ENCODE results near the gene MYO3B.
"Not testable (repeated sequence)": the region's sequence is repeated elsewhere in the genome, so short reads cannot be mapped to it uniquely, and the experiment has no call there.

Gene MYO3B

DNA sequence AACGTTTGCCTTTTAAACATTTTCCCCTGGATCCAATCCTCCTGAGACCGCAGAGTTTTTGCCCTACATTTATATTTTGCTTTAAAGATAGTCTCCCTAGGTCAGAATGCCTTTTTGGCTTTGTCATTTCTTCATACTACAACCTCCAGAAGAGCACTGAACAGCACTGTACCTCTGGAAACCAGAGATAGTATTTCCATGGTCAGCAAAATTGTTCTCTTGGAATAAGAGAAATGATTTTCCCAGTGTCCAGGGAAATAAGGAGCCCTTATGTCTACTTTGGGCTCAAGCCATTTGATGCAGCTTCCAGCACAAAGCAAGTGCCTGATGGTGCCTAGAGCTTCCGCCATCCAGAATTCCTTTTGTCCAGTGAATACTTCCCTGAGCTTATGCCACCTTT is 461.7 kb downstream of the MYO3B start:
- DNase-seq (ENCODE audit: low read depth in 2 of 2) = no peak

DNA sequence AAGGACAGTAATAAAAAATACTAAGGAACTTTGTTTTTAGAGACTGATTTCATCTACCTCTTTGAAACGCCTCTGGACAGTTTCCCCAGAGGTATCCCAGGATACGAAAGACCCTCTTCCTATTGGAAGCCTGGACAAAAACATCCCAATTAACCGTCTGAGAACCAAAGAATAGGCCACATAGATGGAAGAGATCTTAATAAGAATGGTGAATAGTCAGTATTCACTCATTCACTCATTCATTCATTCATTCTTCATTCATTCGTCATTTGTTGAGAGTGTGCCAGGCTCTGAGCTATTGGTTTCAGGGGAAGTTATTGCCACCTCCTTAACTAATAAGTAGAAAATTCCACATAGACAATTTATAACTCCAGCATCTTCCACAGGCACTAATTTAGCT is 464.0 kb downstream of the MYO3B start:
- no peak for DNase-seq (ENCODE audit: low read depth in 2 of 2)

DNA sequence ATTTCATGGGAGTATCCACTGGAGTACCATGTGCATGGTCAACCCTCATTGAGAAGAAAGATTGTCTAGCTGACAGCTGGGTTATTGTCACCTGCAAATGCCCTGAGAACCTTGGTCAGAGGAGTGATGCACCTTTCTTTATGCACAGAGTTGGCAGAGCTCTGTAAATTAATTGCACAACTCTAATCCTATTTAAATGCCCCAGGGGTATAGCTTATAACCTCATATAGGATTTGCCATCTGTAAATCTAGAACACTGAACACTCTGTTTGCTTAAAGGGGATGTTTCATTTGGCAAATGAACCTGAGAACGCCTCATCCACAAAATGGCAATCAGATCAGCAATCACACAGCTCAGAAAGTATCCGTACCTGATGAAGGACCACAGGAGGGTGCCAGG is 465.4 kb downstream of the MYO3B start:
- DNase-seq (ENCODE audit: low read depth in 2 of 2) = no peak

DNA sequence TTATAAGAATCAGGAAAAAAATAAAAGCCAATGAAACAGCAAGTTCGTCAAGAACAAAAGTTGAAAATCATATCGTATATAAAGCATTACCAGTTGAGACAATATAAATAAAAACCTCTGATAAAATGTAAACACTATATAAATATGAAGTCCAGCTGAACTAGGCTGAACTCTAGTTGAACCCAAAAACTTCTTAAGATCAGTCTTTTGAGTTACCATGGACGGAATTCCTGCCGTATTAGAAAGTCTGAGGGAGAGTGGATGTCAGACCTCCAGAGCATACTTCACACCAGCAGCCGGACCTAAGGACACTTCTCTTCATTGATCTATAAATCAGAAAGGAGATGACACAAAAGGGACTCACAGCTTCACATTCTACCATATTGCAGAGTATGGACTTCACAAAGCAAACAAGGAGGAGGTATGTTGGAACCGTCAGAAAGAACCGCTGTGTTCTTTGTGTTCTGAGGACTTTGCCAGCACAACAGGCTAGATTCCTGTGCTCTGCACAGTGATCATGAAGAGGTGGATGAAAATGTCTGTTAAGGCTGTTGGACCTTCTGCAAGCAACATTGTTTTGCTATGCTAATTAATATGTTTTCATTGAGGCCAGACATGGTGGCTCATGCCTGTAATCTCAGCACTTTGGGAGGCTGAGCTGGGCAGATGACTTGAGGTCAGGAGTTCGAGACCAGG is 469.9 kb downstream of the MYO3B start:
- no peak for DNase-seq (ENCODE audit: low read depth in 2 of 2)

DNA sequence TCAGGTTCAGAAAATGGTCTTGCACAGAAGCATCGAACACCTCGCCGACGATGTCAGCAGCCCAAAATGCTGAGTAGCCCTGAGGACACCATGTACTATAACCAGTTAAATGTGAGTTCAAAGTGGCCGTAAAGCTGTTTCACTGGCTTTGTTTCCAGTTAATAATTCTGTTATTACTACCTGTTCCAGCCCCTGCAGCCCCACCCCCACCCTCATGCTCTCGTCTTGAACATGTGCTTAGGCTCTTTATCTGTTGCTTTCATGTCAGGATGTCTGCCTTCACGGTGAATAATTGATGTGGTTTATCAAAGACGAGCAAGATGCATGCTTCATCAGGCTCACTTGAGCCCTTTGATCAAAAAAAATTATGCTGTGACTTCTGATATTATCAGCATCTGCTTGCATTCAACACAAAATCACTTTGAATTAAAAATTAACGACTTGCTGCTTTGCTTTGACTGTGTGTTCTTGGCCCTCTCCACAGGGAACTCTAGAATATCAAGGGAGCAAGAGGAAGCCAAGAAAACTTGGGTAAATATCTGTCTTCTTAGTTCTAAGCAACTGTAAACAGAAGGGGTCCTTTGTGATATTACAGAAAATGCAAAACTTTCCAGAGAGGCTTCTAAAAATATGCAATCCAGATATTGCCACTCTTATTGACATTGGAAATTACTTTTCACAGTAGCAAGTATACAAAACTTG is 473.8 kb downstream of the MYO3B start:
- no peak for DNase-seq (ENCODE audit: low read depth in 2 of 2)

DNA sequence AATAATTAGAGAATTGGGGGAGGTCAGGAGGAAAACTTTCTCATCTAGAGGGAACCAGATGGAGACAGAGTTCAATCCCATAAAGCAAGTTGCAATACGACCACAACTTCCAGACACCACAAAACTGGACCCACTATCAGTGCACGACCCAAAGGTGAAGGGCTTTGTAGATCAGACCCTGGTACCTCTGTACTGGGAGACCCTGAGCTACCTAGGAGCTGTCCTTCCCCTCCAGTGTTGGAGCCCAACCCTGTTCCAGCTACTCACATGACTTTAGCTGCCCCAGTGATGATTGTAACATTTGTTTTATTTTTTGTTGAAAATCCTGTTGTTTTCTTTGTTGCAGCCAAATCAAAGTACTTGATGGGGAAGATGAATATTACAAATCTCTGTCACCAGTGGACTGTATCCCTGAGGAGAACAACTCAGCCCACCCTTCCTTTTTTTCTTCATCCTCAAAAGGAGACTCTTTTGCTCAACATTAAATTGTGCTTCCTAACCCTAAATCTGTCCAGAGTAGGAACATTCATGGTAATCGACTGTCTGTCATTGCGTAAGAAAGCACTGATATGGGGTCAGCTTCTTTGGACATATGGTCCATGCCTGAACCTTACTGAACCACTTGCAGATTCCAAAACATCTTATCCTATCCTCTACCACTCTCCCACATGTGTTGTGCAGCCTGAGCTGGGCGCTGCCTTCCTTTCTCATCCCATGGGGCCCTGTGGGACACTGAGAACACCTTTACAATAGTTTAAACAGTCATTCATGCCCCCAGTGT is 474.9 kb downstream of the MYO3B start:
- DNase-seq (ENCODE audit: low read depth in 2 of 2) = no peak

DNA sequence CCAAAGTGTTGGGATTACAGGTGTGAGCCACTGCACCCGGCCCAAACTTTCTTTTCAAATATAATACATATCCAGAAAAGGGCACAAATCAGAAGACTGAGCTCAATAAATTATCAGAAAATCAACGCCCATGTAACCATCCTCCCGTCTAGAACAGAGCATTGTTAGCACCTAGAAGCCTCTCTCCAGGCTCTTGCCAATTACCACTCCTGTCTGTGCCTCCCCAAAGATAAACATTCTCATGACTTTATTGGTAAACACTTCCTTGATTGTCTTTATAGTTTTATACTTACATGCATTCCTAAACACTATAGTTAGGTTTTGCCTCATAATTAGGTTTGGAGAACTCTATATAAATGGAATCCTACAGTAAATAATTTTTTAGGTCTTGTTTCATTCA is 478.7 kb downstream of the MYO3B start:
- no peak for DNase-seq (ENCODE audit: low read depth in 2 of 2)

DNA sequence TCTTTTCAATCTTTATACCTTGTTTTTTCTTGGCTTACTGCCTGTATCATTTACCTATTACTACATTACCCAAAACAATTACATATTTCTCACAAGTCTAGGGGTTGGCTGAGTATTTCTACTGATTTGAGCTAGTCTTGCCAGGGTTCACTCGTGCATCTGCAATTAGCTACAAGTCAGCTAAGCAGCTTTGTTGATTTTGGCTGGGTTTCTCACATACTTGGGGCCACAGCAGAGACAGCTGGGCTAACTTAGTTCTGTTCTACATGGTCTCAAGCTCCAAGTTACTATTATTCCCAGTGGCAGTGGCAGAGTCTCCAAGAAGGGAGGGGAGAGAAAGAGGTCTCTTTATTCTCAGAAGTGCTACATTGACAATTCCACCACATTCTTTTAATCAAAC is 482.5 kb downstream of the MYO3B start:
- DNase-seq (ENCODE audit: low read depth in 2 of 2) = no peak

DNA sequence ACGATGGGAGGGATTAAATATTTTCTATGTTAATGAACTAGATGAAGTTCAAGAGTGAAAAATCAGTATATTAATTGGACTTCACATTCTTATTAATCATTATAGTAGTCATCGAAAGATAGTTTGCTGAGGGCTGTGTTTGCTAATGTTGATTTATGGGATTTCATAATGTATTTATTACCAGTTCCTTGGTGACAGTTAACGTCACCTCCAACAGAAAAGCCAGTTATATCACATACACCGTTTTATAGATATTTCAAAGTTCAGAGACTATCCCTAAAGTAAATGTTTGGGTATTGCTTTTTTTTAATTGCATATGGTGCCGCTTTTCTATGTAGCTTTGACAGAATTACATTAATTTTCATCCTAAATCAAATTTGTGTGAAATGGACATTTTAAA is 487.8 kb downstream of the MYO3B start:
- no peak for DNase-seq (ENCODE audit: low read depth in 2 of 2)

DNA sequence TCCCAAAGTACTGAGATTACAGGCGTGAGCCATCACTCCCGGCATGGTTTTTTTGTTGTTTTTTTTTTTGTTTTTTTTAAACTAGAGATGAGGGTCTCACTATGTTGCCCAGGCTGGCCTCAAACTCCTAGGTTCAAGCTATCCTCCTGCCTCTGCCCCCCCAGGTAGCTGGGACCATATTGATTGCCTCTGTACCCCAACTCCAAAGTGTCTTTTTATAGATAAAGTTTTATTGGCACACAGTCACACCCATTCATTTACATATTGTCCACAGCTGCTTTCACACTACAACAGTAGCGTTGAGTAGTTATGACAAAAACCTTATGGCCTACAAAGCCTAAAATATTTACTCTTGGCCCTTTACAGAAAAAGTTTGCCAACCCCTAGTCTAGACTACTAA is 492.0 kb downstream of the MYO3B start:
- no peak for DNase-seq (ENCODE audit: low read depth in 2 of 2)

DNA sequence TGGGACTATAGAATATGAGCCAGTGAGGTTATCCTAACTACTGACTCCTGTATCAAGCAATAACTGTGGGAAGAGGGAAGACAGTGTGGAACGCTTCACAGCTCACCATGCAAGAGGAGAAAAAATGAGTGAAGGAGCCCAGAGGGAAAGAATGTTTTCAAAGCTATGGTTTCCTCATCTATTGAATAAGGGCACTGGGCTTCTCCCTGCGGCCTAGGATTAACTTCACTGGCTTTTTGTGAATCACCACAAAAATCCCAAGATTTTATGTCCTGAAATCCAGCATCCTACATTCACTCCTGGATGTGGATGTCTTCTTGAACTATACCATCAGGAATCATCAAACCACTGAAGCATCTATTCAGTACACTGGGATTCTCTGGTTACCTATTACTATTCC is 492.7 kb downstream of the MYO3B start:
- DNase-seq (ENCODE audit: low read depth in 2 of 2) = no peak

DNA sequence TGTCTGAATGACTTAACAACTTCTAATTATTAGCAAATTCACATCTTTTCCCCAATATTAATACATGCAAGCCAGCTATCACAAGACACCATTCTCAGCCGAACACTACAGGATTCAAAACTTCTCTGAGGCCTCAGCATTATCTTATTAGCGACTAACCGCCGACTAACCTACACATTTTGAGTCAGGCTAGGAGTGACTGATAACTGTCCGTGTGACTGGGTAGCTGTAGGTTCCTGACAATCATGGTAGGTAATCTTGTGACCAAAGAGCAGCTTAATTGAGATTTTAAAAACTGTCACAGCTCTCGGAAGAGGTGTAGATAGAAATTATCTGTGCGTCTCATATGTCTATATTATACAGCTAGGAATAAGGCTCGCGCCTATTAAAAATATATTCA is 493.1 kb downstream of the MYO3B start:
- DNase-seq (ENCODE audit: low read depth in 2 of 2) = no peak

DNA sequence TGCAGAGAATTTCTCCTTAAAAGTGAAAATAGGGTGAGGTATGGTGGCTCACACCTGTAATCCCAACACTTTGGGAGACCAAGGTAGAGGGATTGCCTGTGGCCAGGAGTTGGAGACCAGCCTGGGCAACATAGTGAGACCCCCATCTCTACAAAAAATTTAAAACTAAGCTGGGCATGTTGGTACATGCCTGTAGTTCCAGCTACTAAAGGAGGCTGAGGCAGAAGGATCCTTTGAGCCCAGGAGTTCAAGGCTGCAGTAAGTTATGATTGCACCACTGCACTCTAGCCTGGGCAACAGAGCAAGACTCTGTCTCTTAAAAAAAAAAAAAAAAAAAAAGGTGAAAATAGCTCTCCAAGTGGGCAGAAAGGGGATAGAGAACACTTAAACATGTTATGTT is 496.3 kb downstream of the MYO3B start:
- DNase-seq (ENCODE audit: low read depth in 2 of 2) = not testable (repeated sequence)

DNA sequence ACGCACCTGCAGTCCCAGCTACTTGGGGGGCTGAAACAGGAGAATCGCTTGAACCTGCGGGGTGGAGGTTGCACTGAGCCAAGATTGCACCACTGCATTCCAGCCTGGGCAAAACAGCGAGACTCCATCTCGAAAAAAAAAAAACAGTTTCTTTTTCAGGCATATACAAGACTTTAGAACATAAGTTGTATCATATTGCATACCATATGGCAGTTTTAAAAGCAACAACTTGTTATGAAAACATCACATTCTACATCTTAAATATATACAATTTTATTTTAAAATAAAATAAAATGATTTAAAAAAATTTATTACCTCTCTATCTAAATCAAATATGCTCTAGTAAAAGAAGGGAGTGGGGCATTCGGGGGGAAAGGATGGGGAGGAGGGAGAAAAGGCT is 497.8 kb downstream of the MYO3B start:
- DNase-seq (ENCODE audit: low read depth in 2 of 2) = no peak

DNA sequence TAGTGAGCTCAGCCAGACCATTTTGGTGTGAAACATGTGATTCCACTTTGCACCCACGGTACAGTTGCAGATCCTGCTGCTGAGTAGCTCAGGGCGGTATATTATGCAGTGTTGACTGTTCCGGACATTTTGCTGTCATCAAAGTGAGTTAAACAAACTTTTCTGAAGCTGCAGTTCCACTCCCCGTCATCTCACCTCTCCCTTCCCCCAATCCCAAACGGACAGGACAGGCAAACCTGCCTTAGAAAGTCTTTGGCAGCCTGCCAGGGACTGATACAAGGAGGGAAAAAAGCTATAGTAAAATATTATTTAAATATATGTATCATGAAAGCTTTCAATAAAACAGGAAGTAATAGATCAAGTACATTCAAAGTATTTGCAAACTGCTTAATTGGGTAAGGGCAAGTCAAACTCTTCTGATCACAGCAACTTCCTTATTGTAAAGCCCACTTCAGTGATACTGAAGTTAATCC is 501.7 kb downstream of the MYO3B start:
- DNase-seq (ENCODE audit: low read depth in 2 of 2) = no peak

DNA sequence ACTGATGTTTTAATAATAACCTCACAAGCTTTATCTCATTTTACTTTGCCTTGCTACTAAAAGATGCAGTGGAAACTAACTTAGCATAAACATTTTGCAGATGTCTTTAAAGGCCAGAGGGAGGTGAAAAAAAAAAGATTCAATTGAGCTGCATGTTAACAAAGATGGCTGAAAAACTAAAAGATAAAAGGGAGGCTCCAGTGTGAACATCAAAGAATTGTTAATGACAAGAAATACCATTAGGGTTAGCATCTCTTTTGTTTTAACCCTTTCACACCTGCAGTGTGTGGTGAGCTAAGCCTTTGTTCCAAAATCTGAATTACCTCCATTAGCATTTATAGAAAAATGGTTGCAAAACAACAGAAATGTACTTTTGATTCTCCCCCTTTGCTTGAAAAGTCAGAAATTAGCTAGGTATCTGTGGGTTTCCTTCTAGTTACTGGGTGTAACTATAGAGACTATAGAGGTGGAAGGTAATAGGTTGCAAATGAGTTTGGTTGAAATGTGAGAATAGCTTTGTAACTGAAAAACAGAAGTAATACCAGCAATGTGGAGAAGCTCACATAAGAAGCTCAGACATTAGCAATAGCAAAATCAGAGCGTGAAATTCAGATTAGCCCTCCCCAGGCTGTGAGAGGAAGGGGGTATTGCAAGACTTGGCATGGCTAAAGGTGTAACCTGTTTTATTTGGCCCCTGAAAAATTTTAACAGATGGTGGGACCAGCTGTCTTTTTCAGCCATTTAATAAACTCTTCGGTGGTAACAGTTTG is 502.4 kb downstream of the MYO3B start:
- DNase-seq (ENCODE audit: low read depth in 2 of 2) = no peak

DNA sequence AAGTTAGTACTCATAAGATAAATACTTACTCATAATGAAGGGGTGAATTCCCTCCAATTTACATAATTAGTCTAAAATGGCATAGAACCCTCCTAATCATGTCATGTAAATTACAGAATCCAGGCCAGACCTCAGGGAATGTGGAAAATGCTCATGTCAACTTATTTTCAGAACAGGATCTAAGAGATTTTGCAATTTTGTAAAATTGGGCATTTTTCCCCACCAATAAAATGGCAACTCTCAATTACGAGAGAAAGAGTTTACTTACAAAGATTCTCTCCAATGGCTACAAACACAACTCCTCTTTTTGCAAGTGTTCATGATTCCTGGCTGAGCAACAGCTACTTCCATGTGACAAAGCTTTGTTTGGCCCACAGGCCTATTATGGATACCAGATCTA is 503.4 kb downstream of the MYO3B start:
- no peak for DNase-seq (ENCODE audit: low read depth in 2 of 2)

DNA sequence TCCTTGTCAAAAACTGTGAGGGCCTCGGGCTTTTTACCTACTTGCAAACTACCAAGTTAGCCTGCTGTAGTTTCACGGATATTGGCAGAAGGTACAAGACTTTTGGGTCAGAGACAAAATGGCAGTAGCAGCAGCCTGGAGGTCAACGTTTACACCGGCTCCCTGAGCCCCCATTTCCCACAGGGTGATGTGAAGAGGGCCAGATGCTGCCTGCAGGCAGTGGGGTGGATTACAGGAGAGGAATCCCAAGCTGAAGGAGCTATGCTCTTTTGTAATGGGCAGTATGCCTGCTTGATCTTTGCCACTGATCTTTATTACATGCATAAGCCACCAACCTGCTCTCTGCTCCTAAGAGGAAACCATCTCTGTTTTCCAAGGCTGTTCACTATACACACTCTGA is 507.6 kb downstream of the MYO3B start:
- DNase-seq (ENCODE audit: low read depth in 2 of 2) = no peak

DNA sequence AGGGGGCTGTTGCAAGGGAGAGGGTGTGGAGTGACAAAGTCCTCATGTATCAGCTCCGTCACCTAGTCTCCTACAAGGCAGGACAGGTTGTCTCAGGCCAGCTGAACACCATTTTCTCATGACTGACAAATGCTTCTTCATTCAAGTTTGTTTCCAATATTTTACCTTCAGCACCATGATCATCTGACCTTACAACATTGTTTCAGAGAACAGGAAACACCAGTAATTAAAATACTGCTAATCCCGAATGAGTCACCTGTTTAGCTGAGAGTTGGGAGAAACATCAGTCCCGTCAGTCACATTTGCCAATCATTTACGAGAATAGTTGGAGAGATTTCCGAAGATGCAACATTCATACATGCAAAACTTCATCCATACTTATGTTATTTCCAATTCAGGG is 511.5 kb downstream of the MYO3B start:
- no peak for DNase-seq (ENCODE audit: low read depth in 2 of 2)

DNA sequence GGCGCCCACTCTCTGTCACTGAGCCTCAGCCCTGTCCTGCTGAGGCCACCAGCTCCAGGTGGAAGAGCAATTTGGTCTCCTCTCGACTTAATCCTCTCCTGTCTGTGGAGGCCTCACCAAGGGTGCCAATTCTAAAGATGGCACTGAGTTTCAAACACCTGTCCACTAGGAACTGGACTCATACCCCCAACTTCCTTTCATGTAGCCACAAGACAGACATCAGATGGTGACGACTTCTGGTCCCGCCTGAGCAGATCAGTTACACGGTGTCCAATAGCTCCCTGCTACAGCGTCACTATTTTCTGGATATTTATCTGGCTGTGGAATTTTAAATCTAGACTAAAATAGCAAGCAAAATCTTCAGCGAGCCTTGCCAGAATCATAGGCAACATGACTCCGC is 512.7 kb downstream of the MYO3B start:
- DNase-seq (ENCODE audit: low read depth in 2 of 2) = no peak

DNA sequence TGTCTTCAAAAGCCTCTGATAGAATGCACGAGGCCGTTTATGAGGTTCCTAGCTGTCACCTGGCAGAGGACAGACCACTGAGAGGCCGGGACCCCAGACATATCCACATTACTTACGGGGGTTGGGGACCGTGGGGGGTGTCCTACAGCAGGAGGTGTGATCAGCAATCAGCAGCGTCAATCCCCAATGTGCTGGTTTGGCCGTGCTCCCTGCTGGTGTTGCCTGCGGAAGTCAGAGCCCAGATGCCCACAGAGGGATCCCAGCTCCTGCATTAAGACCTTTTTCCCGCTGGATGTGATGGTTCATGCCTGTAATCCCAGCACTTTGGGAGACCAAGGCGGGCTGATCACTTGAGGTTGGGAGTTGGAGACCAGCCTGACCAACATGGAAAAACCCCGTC is 516.4 kb downstream of the MYO3B start:
- DNase-seq (ENCODE audit: low read depth in 2 of 2) = no peak
